Smooth muscle cell of the brain vasculature (primary cell): ENCODE results near the gene CHMP2A.

Source experiments
- DNase-seq: peaks from one replicate; pipeline ENCODE4 v3.0.0-alpha.2; 2012; ENCODE audit warnings: low read depth, low spot score

Gene CHMP2A

DNA sequence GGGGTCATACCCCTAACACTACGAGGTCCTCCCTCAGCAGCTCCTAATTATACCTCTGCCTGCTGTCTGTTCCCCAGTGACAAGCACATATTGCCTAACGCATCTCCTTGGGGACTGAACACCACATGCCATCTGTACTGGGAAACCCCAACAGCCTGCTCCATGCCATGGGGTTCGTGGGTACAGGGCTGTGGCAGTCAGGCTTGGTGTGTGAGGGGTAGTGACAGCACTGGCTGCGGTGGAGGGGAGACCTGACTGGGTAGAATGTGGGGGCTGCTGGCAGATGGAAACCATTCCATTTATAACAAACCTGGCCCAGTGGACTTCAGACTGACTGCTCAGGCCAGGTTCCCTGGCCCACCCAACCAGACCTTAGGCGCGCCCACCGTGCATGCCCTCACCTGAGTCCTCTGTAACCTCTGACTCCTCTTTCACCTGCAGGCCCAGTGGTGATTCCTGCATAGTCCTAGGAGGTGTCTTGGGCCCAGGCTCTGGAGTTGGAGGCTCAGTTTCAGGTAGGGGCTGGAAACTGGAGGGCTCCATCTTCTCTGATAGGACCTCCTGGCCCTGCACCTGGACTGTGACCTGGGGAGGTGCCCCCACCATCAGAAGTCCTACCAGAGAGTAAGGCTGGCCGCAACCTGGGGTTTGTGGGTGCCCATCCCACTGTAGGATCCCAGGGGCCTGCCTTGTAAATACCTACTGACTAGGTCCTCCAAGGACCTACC is 15.2 kb upstream of the CHMP2A start:
- DNase-seq = no peak

DNA sequence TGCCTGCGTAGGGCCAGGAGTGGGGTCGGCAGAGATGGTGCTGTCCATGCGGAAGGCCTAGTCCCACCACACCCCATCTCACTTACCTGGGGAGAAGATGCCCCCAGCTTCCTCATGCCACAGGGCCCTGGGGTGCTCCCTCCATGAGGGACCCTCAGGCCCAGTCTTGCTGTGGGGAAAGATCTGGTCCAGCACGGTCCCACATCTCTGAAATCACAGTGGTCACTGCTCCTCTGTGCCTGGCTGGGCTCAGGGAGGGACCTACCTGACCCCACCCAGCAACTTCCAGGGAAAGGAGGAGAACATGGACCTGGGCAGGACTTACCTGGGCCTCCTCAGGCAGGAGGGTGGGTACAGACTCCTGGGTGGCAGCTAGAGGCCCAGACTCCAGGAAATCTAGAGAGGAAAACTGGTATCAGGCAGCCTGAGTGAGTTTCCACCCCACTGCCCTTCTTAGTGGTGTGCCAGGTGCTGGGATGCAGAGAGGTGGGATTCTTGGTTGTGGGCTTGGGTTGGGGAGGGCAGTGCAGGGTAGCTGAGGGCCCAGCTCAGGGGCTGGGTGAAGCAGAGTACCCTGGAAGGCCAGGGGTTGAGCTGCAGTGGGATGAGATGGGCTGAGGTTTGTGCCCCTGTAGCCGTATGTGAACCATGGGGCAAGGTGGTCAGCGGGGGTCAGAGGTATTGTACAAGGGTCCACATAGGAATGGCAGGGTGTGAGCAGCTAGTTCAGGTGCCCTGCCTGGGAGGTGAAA is 14.5 kb upstream of the CHMP2A start:
- no peak for DNase-seq

DNA sequence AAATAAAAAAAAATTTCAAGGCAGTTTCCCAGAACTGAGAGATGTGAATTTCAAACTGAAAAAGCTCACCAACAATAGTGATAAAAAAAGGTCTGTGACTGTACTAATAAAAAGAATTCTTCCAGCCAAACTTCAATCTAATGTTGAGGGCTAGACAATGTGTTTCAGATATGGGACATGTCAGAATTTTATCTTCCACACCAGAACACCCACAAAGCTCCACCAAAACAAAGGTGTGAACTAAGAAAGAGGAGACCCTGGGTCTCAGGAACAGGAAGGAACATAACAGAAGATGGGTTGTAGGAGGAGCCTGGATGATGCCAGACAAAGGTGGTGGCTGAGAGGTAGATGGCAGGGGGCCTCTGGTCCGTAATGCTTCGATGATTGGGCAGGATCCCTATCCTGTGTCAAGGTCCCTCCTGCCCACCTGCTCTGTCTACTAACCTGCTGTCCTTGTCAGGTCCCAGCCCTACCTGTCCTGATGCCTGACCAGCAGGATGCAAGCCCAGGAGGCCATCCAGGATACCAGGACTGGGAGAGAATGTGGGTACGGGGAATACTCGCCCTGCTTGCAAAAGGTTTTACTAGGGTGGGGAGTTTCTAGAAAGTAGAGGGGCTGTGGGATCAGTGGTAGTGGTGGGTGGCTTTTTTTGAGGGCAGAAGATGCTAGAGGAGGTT is 13.7 kb upstream of the CHMP2A start:
- DNase-seq = no peak

DNA sequence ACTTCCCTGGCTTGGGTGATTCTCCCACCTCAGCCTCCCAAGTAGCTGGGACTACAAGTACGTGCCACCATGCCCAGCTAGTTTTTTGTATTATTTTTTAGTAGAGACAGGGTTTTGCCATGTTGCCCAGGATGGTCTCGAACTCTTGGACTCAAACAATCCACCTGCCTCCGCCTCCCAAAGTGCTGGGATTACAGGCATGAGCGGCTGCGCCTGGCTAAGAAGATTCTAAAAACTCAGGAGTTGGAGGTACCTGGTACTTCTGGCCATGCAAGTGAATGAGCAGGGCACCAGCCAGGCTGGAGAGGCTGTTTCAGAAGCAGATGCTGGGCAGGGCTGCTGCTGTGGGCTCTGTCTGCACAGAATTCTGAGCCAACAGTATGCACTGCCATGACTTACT is 12.1 kb upstream of the CHMP2A start:
- no peak for DNase-seq

- no peak for DNase-seq
Measured at GRCh38 chr19:58563823-58564222, 8.9 kb upstream of the CHMP2A start.

GRCh38 chr19:58563034-58563573 is 8.2 kb upstream of the CHMP2A start:
- DNase-seq = no peak

- DNase-seq = no peak
Measured at GRCh38 chr19:58562122-58563033, 7.5 kb upstream of the CHMP2A start.

DNA sequence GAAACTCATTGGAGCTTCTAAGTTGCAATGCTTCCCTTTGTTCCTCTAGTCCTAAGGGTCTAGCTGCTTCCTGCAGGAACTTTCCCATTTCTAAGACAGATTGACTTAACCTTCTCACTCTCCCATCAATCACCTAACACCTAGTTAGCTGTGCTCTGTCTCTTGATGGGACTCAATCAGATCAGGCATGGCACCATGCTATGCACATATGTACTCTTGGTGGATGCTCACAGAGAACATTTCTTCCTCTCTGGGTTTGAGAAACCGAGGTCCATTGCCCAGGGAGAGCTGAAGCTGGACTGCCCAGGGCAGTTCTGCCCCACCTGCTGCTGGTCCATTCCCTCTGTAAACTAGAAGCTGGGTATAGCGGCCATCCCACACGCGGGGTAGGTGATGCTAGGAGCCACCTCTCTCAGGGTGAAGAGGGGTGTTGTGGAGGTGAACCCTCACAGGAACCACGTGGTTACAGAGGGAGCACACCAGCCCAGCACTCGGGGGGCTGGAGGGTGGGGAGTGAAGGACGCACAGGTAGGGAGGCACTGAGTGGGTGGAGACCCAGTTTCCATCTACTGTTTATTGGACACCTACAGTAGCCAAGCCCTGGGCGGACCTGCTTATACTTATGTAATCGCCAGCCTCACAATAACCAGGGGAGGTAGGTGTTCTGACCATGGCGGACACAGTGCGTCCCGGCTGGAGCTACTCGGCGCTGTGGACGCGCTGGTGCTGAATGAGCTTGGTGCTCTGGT is 6.6 kb upstream of the CHMP2A start:
- no peak for DNase-seq

DNA sequence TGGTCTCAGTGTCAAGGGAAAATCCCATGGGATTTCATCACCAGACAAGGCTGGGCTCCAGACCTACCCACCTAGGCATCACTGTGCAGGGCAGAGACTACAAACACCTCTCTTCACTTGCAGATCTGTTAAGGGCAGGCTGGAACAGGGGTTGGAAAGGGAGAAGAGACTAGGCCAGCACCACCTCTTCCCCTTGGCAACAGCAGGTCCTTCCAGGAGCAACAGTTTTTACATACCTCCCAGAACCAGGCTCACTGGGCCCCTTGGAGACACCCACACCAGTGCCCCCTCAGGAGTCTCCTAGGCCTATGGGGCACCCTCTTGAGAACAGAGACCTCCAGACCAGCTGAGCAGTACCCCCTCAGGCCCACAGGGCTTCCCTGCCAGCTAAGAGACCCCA is 6.0 kb upstream of the CHMP2A start:
- no peak for DNase-seq

GRCh38 chr19:58560007-58560887 is 5.3 kb upstream of the CHMP2A start:
- DNase-seq = no peak

DNA sequence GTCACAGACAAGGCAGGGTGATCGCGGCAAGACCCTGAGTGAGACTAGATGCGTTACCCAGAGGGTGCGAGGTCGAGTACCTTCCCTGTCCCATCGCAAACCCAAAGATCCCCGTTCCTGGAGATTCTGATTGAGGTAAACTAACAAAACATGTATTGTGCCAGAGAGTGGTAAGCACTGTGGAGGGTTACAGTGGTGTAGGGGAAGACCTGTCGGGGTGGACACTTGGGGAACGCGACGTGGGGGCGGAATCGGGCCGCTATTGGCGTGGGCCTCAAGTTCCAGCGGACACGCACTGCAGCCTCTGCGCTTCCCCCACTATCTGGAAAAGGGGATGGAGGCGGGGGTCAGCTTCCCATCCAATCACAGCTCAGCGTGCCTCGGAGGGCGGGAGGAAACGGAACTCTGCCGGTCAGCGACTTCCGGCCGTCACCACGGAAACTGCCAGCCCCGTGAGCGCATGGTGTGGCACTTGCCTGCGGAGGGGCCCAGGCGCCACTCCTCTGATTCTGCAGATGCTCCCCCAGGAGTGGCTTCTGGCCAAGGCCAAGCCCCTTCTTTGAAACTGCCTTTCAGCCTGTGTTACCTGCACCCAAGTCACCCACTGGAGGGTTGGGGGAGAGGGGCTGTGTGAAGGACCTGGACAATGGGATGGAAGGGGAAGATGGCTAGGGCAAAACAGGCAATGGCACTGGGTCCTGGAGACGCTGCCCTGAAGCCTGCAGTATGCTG is 4.5 kb upstream of the CHMP2A start:
- peak; percentile 65 for DNase-seq

DNA sequence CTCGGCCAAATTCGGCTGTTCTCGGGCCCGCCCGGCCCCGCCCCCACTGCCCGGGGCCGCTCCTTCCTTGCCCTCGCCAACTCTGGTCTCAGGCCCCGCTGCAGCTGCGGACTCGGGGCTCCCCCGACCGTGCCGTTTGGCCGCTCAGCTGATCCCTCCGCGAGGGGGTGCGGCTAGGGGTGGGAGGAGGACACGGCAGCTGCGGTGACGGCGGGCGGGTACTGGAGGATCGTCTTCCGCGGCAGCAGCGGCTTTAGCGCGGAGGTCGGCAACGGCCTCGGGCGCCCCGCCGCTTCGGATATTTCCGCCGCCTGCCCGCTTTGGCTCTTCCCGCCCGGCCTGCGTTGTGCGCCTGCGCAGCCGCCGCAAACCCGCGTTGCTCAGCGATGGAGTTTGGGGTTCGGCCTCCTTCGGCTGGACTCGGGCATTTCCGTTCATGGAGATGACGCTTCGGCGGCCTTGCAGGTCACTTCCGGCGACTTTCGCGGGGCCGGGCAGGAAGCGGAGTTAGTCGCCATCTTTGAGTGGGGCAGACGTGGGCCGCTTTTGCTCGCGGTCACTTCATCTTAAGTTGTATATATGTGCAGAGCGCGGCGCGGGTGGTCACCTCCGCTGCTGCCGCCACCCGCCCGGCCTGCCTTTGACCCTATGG is 3.8 kb upstream of the CHMP2A start:
- peak; percentile 97 for DNase-seq

DNA sequence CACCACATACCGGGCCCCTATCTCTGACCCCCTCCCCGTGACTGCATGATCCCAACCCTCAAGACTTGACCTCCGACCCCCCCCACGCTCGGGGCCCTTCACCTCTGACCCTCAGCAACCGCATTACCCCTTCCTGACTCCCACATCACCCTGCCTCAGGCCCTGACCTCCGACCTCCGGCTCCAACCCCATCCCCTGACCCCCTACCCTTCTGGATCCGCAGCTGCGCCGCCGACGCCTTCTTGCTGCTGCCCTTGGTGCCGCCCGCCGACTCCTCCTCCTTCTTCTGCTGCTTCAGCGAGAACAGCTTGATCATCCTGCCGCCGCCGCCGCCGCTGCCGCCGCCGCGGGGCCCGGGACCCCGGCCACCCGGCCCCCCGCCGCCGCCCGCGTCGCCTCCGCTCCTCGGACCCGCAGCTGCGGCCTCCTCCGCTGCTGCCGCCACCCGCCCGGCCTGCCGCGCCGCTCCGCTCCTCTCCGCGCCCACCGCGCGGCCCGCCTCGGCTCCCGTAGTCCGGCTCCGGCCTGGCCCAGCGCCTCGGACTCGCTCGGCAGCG is 3.2 kb upstream of the CHMP2A start, which contains the start of gene UBE2M:
UBE2M (minus strand) TSS at position 546 of the 557 bp plus-strand sequence; CDS start at position 316, 230 bp downstream.
- no peak for DNase-seq

DNA sequence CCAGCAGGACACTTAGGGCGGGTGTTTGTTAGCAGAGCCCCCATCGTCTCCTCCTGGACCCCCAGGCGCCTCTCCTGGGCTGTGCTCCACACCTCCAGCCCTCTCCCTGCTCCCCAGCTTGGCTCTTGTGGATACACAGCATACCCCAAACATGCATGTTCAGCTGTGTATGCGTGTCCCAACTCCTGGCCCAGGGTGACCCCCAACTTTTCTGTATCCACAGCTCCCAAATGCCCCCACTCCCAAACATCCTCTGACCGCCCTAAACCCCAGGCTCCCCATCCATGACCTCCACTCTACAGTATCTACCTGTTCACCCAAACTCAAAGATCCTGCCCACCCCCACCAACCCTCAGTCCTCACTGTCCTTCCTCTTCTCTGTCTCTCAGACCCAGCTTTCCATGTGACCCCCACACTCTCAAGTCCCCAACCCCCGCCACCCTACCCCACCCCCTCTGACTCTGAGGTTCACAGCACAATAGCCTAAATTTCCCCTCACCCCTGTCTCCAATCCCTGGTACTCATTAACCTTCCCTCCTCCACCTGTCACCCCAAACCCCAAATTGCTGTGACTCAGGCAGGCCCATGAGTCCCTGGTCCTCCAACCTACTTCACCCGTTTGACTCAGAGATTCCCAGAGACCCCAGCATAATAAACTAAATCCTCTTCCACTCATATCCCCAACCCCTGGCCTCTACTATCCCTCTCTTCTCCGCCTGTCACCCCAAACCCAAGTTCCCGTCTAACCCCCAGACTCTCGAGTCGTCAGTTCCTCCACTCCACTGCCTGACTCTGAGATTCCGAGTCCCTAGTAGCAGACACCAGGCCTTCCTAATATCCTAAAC is 2.5 kb upstream of the CHMP2A start:
- no peak for DNase-seq

DNA sequence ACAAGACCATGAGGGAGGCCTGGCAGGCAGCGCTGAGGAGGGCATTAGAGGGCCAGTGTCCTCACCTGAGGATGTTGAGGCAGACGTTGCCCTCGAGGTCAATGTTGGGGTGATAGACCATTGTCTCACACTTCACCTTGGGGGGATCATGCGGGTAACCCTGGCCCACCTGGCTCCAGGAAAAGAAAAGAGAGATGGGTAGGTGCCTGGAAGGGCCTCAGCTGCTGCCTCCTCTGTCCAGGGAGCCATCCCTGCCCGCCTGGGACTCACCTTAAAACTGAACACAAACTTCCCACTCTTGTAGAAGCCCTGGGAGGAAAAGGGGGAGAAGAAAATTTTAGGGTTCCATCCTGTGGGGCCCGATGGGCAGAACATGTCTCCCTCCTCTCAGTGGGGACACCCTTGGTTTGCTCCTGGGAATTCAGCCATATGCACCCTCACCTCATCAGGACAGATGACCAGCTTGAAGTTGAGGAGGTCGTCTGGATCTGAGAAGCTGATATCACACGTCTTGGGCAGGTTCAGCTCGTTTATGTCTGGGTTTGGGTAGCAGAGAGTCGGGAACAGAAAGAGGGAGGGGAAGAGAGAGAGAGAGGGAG is 1.8 kb upstream of the CHMP2A start:
- DNase-seq = no peak

- no peak for DNase-seq
Measured at GRCh38 chr19:58555920-58556621, 1.2 kb upstream of the CHMP2A start.
